Measurements from ENCODE around the gene TMCC3. TPM values are rescaled to one million over a fixed set of nuclear protein-coding genes. Genes with fewer than 3 reads are reported as not detected.
"Not testable (repeated sequence)": the region's sequence is repeated elsewhere in the genome, so short reads cannot be mapped to it uniquely, and the experiment has no call there.

The TMCC3 gene
- total RNA-seq, 2 experiments from 2014 or later, result 0.05 TPM; not detected in 1

DNA sequence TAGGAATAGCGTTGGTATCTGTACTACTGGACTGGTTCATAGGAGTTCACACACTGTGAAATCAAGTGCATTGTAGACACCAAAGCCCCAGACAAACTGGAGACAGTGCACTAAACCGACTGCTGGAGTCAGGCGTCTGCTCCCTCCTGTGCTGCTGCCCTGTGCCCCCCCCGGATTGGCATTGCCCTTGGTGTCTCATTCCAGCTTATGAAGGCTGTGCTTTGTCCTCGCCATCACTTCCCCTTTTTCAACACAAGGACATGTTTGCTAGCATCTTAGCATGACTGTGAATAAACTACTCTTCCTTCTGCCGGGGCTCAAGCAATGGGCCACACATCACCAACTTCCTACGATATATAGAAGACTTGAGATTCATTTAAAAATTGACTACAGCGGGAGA lies 84.0 kb downstream of the TMCC3 start:
- intact Hi-C loops (cut with micrococcal nuclease), result no loop called here
- Mint-ChIP-seq H3K27me3 (ENCODE audit: low read depth) (peaks cover 4% of the 10 kb centered on the region), H3K9me3 (no peaks in the 10 kb centered on the region), H3K27ac (no peak overlapping the region), H3K4me1 (ENCODE audit: low read depth) (peaks cover 6% of the 10 kb centered on the region), H3K36me3 (ENCODE audit: low read depth) (no peaks in the 10 kb centered on the region), H3K4me3 (no peak overlapping the region)
- DNase-seq, result no peak
- CTCF ChIA-PET, result no interaction called here

- DNase-seq, result no peak
- Mint-ChIP-seq H3K27me3 (ENCODE audit: low read depth) (peaks cover 3% of the 10 kb centered on the region), H3K27ac (no peak overlapping the region), H3K4me1 (ENCODE audit: low read depth) (peaks cover 10% of the 10 kb centered on the region), H3K36me3 (ENCODE audit: low read depth) (no peaks in the 10 kb centered on the region), H3K4me3 (no peak overlapping the region), H3K9me3 (no peaks in the 10 kb centered on the region)
- intact Hi-C loops (cut with micrococcal nuclease), result no loop called here
- CTCF ChIA-PET, result interaction anchor here (0.6 kb wide), 1 partner anchor 516 kb away, joined by 4 read pairs; no protein-coding TSS in a partner anchor
Measured at GRCh38 chr12:94565683-94566082, 84.7 kb downstream of the TMCC3 start.

DNA sequence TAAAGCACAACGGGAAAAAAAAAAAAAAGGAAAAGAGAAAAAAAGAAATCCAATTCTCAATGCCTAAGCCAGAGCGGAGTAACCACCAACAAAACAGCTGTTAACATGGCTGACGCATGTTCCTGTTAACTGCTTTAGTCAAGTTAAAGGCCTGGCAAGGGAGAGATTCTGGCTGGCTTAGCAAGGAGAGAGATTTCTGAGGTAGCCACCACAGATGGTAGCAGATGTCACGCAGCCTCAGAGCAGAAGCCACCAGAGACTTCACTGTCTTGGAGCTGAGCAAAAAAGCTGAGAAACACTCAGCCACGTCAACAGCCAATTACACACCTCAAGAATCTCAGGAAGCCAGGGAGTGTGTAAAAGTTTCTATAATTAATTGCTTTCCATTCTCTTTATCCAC lies 87.1 kb downstream of the TMCC3 start:
- peaks cover 10% of the 10 kb centered on the region for H3K4me1 Mint-ChIP-seq (ENCODE audit: low read depth)
- DNase-seq, result no peak
- CTCF ChIA-PET, result interaction anchor here (0.6 kb wide), 1 partner anchor 1121 kb away, joined by 3 read pairs; no protein-coding TSS in a partner anchor
- no peak overlapping the region for H3K27ac Mint-ChIP-seq
- no peaks in the 10 kb centered on the region for H3K9me3 Mint-ChIP-seq
- intact Hi-C loops (cut with micrococcal nuclease), result no loop called here
- no peaks in the 10 kb centered on the region for H3K36me3 Mint-ChIP-seq (ENCODE audit: low read depth)
- H3K4me3 Mint-ChIP-seq, result no peak overlapping the region
- H3K27me3 Mint-ChIP-seq (ENCODE audit: low read depth), result peaks cover 14% of the 10 kb centered on the region

DNA sequence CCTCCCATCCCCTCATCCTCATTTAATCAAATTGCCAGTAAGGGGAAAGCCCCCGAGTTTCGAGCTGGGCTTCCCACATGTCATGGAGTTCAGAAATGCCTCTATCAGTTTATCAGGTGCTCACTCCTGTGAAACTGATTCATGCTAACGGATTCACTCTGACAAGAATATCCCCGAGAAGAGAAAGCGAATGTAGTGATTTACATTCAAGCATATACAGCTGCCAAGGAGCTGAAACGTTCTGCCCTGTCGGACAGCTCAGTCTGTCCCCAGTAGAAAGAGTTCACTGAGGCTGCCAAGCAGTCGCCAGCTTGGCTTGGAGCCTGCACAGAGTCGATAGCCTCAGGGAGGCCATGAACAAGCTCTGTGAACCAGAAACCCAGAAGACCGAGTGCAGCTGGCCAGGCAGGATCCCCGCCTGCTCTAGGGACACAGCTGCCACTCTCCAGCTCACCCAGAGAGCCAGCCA lies 88.4 kb downstream of the TMCC3 start:
- Mint-ChIP-seq H3K36me3 (ENCODE audit: low read depth) (no peaks in the 10 kb centered on the region), H3K4me1 (ENCODE audit: low read depth) (peaks cover 8% of the 10 kb centered on the region), H3K4me3 (no peak overlapping the region), H3K27ac (no peak overlapping the region), H3K9me3 (no peaks in the 10 kb centered on the region), H3K27me3 (ENCODE audit: low read depth) (peaks cover 16% of the 10 kb centered on the region)
- CTCF ChIA-PET, result interaction anchor here (0.6 kb wide), 1 partner anchor 20 kb away, joined by 3 read pairs; no protein-coding TSS in a partner anchor
- peak; percentile 11 for DNase-seq
- intact Hi-C loops (cut with micrococcal nuclease), result no loop called here

DNA sequence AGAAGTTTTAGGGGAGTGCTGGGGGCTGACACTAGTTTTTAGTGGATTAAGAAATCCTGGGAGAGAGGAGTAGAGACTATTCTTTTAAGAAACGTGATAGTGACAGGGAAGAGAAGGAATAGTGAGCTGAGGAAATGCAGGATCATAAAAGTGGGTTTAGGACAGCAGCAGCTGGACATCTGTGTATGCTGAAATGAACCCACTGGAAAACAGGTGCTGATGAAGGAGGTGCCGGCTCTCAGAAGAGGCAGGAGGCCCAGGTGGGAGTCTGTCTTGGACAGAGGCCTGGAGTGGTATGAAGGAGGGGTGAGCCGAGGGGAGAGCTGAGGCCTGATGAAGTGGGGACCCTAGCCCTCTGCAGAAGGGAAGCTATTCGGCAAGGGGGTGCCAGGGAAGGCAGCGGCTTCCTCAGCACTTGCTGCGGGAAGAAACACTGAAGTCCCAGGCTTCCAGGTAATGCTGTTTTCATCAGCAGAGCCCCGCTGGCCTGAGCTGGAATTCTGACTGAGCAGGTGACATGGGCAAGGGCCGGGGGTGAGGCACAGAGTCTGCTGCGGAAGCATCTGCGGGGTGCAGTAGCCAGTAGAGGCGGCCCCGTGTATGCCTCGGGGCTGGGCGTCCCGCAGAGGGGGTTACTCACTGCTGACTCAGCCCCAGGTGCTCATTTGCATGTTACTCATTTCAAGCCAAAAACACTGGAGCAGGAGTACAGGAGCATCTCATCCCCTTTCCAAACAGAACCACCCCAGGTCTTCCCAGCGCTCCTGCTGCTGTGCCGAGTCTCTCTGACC lies 89.7 kb downstream of the TMCC3 start:
- peaks cover 8% of the 10 kb centered on the region for H3K4me1 Mint-ChIP-seq (ENCODE audit: low read depth)
- no peak overlapping the region for H3K27ac Mint-ChIP-seq
- DNase-seq, result peak; percentile 48
- H3K9me3 Mint-ChIP-seq, result no peaks in the 10 kb centered on the region
- CTCF ChIA-PET, result no interaction called here
- intact Hi-C loops (cut with micrococcal nuclease), result no loop called here
- H3K27me3 Mint-ChIP-seq (ENCODE audit: low read depth), result peaks cover 16% of the 10 kb centered on the region
- H3K4me3 Mint-ChIP-seq, result no peak overlapping the region
- no peaks in the 10 kb centered on the region for H3K36me3 Mint-ChIP-seq (ENCODE audit: low read depth)

GRCh38 chr12:94558612-94559011 lies 91.7 kb downstream of the TMCC3 start:
- H3K9me3 Mint-ChIP-seq, result no peaks in the 10 kb centered on the region
- CTCF ChIA-PET, result no interaction called here
- no peak overlapping the region for H3K27ac Mint-ChIP-seq
- H3K4me1 Mint-ChIP-seq (ENCODE audit: low read depth), result peaks cover 8% of the 10 kb centered on the region
- H3K27me3 Mint-ChIP-seq (ENCODE audit: low read depth), result peaks cover 16% of the 10 kb centered on the region
- no peak overlapping the region for H3K4me3 Mint-ChIP-seq
- no peaks in the 10 kb centered on the region for H3K36me3 Mint-ChIP-seq (ENCODE audit: low read depth)
- no peak for DNase-seq
- intact Hi-C loops (cut with micrococcal nuclease), result no loop called here

DNA sequence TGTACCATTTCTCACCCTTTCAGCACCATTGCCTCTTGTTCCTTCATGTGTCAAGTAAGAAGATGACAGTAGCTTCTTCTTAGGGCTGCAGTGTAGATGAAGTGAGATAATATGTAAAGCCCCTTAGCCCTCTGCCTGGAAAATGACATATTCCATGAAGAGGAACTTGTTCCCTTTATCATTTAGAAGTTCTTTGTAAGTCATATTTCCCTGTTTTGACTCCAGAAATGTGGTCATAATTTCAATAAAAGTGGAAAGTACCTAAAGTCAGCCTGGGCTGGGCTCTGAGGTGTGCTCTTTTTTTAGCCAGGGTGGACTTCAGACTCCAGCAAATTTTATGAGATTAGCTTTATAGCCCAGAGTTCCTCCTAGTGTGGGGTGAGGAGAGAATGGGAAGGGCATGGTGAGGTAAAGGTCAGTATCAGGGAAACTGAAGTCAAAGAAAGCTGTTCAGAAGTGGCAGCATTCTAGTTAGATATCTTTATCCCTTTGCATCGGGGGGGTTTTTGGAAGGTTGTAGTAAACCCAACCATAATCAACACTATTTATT lies 92.5 kb downstream of the TMCC3 start:
- H3K9me3 Mint-ChIP-seq, result no peaks in the 10 kb centered on the region
- no peak overlapping the region for H3K27ac Mint-ChIP-seq
- H3K4me1 Mint-ChIP-seq (ENCODE audit: low read depth), result peaks cover 8% of the 10 kb centered on the region
- peaks cover 16% of the 10 kb centered on the region for H3K27me3 Mint-ChIP-seq (ENCODE audit: low read depth)
- DNase-seq, result no peak
- intact Hi-C loops (cut with micrococcal nuclease), result no loop called here
- H3K36me3 Mint-ChIP-seq (ENCODE audit: low read depth), result no peaks in the 10 kb centered on the region
- no peak overlapping the region for H3K4me3 Mint-ChIP-seq
- CTCF ChIA-PET, result no interaction called here

DNA sequence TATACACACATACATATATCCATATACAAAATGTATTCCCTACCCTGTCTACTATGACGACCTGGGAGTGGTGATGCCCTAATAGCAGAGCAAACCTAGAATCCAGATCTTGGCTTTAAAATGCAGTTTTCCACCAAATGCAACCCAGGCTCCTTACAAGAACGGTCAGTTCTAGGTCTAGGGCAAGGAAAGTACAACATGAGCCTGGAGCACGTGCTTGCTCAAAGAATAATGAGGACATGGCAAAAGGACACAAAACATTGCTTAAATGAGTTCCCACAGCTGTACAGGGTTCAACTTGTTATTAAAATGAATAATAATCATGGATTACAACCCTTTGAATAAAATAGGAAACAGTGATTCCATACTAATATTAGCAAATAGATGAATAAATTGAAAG lies 94.7 kb downstream of the TMCC3 start:
- no peak overlapping the region for H3K27ac Mint-ChIP-seq
- DNase-seq, result no peak
- no peak overlapping the region for H3K4me3 Mint-ChIP-seq
- H3K9me3 Mint-ChIP-seq, result no peaks in the 10 kb centered on the region
- H3K27me3 Mint-ChIP-seq (ENCODE audit: low read depth), result peaks cover 16% of the 10 kb centered on the region
- CTCF ChIA-PET, result no interaction called here
- H3K4me1 Mint-ChIP-seq (ENCODE audit: low read depth), result no peaks in the 10 kb centered on the region
- no peaks in the 10 kb centered on the region for H3K36me3 Mint-ChIP-seq (ENCODE audit: low read depth)
- intact Hi-C loops (cut with micrococcal nuclease), result no loop called here

DNA sequence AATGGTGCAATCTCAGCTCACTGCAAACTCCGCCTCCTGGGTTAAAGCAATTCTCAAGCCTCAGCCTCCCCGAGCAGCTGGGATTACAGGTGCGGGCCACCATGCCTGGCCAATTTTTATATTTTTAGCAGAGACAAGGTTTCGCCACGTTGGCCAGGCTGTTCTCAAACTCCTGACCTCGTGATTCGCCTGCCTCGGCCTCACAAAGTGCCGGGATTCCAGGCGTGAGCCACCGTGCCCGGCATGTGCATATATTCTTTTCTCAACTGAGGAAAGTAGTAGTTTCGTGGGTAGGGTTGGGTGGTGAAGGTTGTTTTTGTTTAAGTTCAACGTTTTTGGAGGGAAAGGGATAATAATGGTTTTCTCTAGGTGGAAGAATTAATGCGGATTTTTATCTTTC lies 96.5 kb downstream of the TMCC3 start:
- intact Hi-C loops (cut with micrococcal nuclease), result no loop called here
- peaks cover 9% of the 10 kb centered on the region for H3K27me3 Mint-ChIP-seq (ENCODE audit: low read depth)
- no peaks in the 10 kb centered on the region for H3K4me1 Mint-ChIP-seq (ENCODE audit: low read depth)
- H3K27ac Mint-ChIP-seq, result no peak overlapping the region
- H3K9me3 Mint-ChIP-seq, result peaks cover under 1% of the 10 kb centered on the region
- H3K36me3 Mint-ChIP-seq (ENCODE audit: low read depth), result no peaks in the 10 kb centered on the region
- no peak overlapping the region for H3K4me3 Mint-ChIP-seq
- no peak for DNase-seq
- CTCF ChIA-PET, result no interaction called here

GRCh38 chr12:94553130-94553519 lies 97.2 kb downstream of the TMCC3 start:
- CTCF ChIA-PET, result no interaction called here
- Mint-ChIP-seq H3K27me3 (ENCODE audit: low read depth) (peaks cover 5% of the 10 kb centered on the region), H3K36me3 (ENCODE audit: low read depth) (no peaks in the 10 kb centered on the region), H3K27ac (no peak overlapping the region), H3K9me3 (peaks cover 2% of the 10 kb centered on the region), H3K4me1 (ENCODE audit: low read depth) (no peaks in the 10 kb centered on the region), H3K4me3 (no peak overlapping the region)
- intact Hi-C loops (cut with micrococcal nuclease), result no loop called here
- DNase-seq, result no peak

- Mint-ChIP-seq H3K27ac (no peak overlapping the region), H3K4me3 (no peak overlapping the region)
- intact Hi-C loops (cut with micrococcal nuclease), result no loop called here
Measured at GRCh38 chr12:94551810-94552209, 98.5 kb downstream of the TMCC3 start.

GRCh38 chr12:94550964-94551363 lies 99.4 kb downstream of the TMCC3 start:
- H3K4me1 Mint-ChIP-seq (ENCODE audit: low read depth), result no peaks in the 10 kb centered on the region
- peaks cover 6% of the 10 kb centered on the region for H3K36me3 Mint-ChIP-seq (ENCODE audit: low read depth)
- CTCF ChIA-PET, result no interaction called here
- no peak overlapping the region for H3K4me3 Mint-ChIP-seq
- H3K27ac Mint-ChIP-seq, result no peak overlapping the region
- intact Hi-C loops (cut with micrococcal nuclease), result no loop called here
- H3K9me3 Mint-ChIP-seq, result peaks cover 24% of the 10 kb centered on the region
- no peak for DNase-seq
- H3K27me3 Mint-ChIP-seq (ENCODE audit: low read depth), result no peaks in the 10 kb centered on the region

More at GRCh38 chr12:94551810-94552209, 98.5 kb downstream of the TMCC3 start:
- Mint-ChIP-seq H3K4me1 (ENCODE audit: low read depth) (no peaks in the 10 kb centered on the region), H3K27me3 (ENCODE audit: low read depth) (no peaks in the 10 kb centered on the region), H3K9me3 (peaks cover 15% of the 10 kb centered on the region), H3K36me3 (ENCODE audit: low read depth) (peaks cover 3% of the 10 kb centered on the region)
- DNase-seq, result no peak
- CTCF ChIA-PET, result no interaction called here

- H3K27me3 Mint-ChIP-seq (ENCODE audit: low read depth); H3K4me1 Mint-ChIP-seq (ENCODE audit: low read depth); H3K4me3 Mint-ChIP-seq; intact Hi-C loops (cut with micrococcal nuclease); H3K36me3 Mint-ChIP-seq (ENCODE audit: low read depth); DNase-seq; H3K27ac Mint-ChIP-seq: not testable (repeated sequence)
- CTCF ChIA-PET, result interaction anchor here (0.6 to 1.5 kb wide), 3 partner anchors 12 to 404 kb away, joined by 4 to 5 read pairs (median 4); no protein-coding TSS in a partner anchor
- H3K9me3 Mint-ChIP-seq, result peaks cover 29% of the 10 kb centered on the region
Measured at GRCh38 chr12:94548833-94549232, 101.5 kb downstream of the TMCC3 start.

Data from activated naive CD4-positive, alpha-beta T cell treated with anti-CD3 and anti-CD28 coated beads for 36 hours (primary cell).